ENCODE results near the gene RABGAP1L. TPM values are rescaled to one million over a fixed set of nuclear protein-coding genes. Genes with fewer than 3 reads are reported as not detected.
A peak's percentile ranks its signal among the peaks of the same experiment; 100 is the strongest.

The RABGAP1L gene
- polyA plus RNA-seq, 1 donor (not counting 4 experiments of a cell fraction or from before 2014, with no cell fraction given), result 24.2 TPM

GRCh38 chr1:174189428-174190062 is 30.2 kb downstream of the RABGAP1L start:
- Histone ChIP-seq H3K9me1 (ENCODE audit: control insufficient read depth, extremely low read depth, insufficient read depth, low read length) (no peaks in the 10 kb centered on the region), H3K36me3 (ENCODE audit: control insufficient read depth in 2 of 2, extremely low read depth in 1 of 2, insufficient read depth in 2 of 2, low read length in 2 of 2) (no peaks in the 10 kb centered on the region), H3K79me2 (ENCODE audit: control insufficient read depth, insufficient read depth, low read length) (peaks cover 15% of the 10 kb centered on the region), H3K9ac (ENCODE audit: control insufficient read depth, extremely low read depth, insufficient read depth, low read length) (no peak overlapping the region), H3K27me3 (ENCODE audit: control insufficient read depth, extremely low read depth, insufficient read depth, low read length) (no peaks in the 10 kb centered on the region), H2AFZ (ENCODE audit: control insufficient read depth, low read length) (no peak overlapping the region), H3K4me2 (ENCODE audit: control insufficient read depth, extremely low read depth, insufficient read depth, low read depth, low read length) (no peak overlapping the region), H3K4me3 (ENCODE audit: control insufficient read depth in 2 of 3, extremely low read depth in 1 of 3, insufficient read depth in 2 of 3, low read depth in 1 of 3, low read length in 3 of 3) (no peak overlapping the region), H4K20me1 (ENCODE audit: control insufficient read depth, extremely low read depth, insufficient read depth, low read length) (no peaks in the 10 kb centered on the region), H3K9me3 (ENCODE audit: control insufficient read depth, low read depth, low read length) (no peaks in the 10 kb centered on the region), H3K27ac (ENCODE audit: control insufficient read depth, insufficient read depth, low read length) (no peak overlapping the region), H3K4me1 (ENCODE audit: control insufficient read depth, extremely low read depth, insufficient read depth, low read length) (peaks cover 14% of the 10 kb centered on the region)
- no peak for DNase-seq (ENCODE audit: low read depth, low spot score)
- FAIRE-seq, result no peak
- no peak for TF ChIP-seq EZH2 (IDR thresholded peaks at IDR 0.05; ENCODE audit: low read length)
- TF ChIP-seq CTCF (optimal IDR thresholded peaks at IDR 0.05 in 1 of 3, IDR thresholded peaks at IDR 0.05 in 1 of 3, conservative IDR thresholded peaks at IDR 0.05 in 1 of 3; ENCODE audit: extremely low read depth in 1 of 3, insufficient read depth in 2 of 3, low read length in 3 of 3), result no peak
- dilution Hi-C loops (cut with MboI; ENCODE audit: extremely low pct_ligation_motif_present, low sequenced_read_pairs), result no loop called here

GRCh38 chr1:174190691-174191199 is 31.4 kb downstream of the RABGAP1L start:
- Histone ChIP-seq H3K4me3 (ENCODE audit: control insufficient read depth in 2 of 3, extremely low read depth in 1 of 3, insufficient read depth in 2 of 3, low read depth in 1 of 3, low read length in 3 of 3) (peak overlapping the region in 2 of 3 experiments; percentile 12 to 19), H3K27me3 (ENCODE audit: control insufficient read depth, extremely low read depth, insufficient read depth, low read length) (no peaks in the 10 kb centered on the region), H2AFZ (ENCODE audit: control insufficient read depth, low read length) (no peak overlapping the region), H3K27ac (ENCODE audit: control insufficient read depth, insufficient read depth, low read length) (peak overlapping the region; percentile 62), H3K4me1 (ENCODE audit: control insufficient read depth, extremely low read depth, insufficient read depth, low read length) (peaks cover 14% of the 10 kb centered on the region), H3K36me3 (ENCODE audit: control insufficient read depth in 2 of 2, extremely low read depth in 1 of 2, insufficient read depth in 2 of 2, low read length in 2 of 2) (no peaks in the 10 kb centered on the region), H3K9ac (ENCODE audit: control insufficient read depth, extremely low read depth, insufficient read depth, low read length) (no peak overlapping the region), H4K20me1 (ENCODE audit: control insufficient read depth, extremely low read depth, insufficient read depth, low read length) (no peaks in the 10 kb centered on the region), H3K9me3 (ENCODE audit: control insufficient read depth, low read depth, low read length) (no peaks in the 10 kb centered on the region), H3K4me2 (ENCODE audit: control insufficient read depth, extremely low read depth, insufficient read depth, low read depth, low read length) (peak overlapping the region; percentile 67), H3K79me2 (ENCODE audit: control insufficient read depth, insufficient read depth, low read length) (peaks cover 13% of the 10 kb centered on the region), H3K9me1 (ENCODE audit: control insufficient read depth, extremely low read depth, insufficient read depth, low read length) (no peaks in the 10 kb centered on the region)
- TF ChIP-seq CTCF (optimal IDR thresholded peaks at IDR 0.05 in 1 of 3, IDR thresholded peaks at IDR 0.05 in 1 of 3, conservative IDR thresholded peaks at IDR 0.05 in 1 of 3; ENCODE audit: extremely low read depth in 1 of 3, insufficient read depth in 2 of 3, low read length in 3 of 3) (no peak), EZH2 (IDR thresholded peaks at IDR 0.05; ENCODE audit: low read length) (no peak)
- dilution Hi-C loops (cut with MboI; ENCODE audit: extremely low pct_ligation_motif_present, low sequenced_read_pairs), result no loop called here
- FAIRE-seq (no peak), DNase-seq (ENCODE audit: low read depth, low spot score) (no peak)

Measured in keratinocyte (primary cell).